Mesodermal cell (in vitro differentiated cells): Measurements from ENCODE around the gene OR52E5.

Source experiments
- H3K27ac ChIP-seq: 2 replicates; pipeline ENCODE4 v1.7.0; 2013; ENCODE audit warnings: mild to moderate bottlenecking, low read depth, low read length, moderate library complexity; ENCODE audit not compliant: severe bottlenecking
- H3K36me3 ChIP-seq: 2 replicates; pipeline ENCODE4 v1.7.1; 2013; ENCODE audit warnings: mild to moderate bottlenecking, low read length, moderate library complexity; ENCODE audit not compliant: control insufficient read depth, insufficient read depth
- H3K4me1 ChIP-seq: one replicate; pipeline ENCODE4 v1.7.1; 2013; ENCODE audit warnings: mild to moderate bottlenecking, low read length; ENCODE audit not compliant: insufficient read depth, control insufficient read depth, poor library complexity, severe bottlenecking
- H3K4me3 ChIP-seq: 2 replicates; pipeline ENCODE4 v1.7.0; 2013; ENCODE audit warnings: low read length, control low read depth, mild to moderate bottlenecking; ENCODE audit not compliant: insufficient read depth, poor library complexity, severe bottlenecking; ENCODE audit errors: extremely low read depth
- H3K9me3 ChIP-seq: 2 replicates; pipeline ENCODE4 v1.7.1; 2013; ENCODE audit warnings: mild to moderate bottlenecking, low read length, moderate library complexity; ENCODE audit not compliant: control insufficient read depth
- whole genome bisulfite sequencing, 2 experiments: methylation state at CpG; one replicate each; pipeline ENCODE4 v1.1.5; 2013; ENCODE audit warnings: missing lambda C conversion rate in 2 of 2; ENCODE audit not compliant: insufficient coverage in 2 of 2; 5-methylcytosine and 5-hydroxymethylcytosine counted together

The OR52E5 gene

GRCh38 chr11:5932671-5933070, 39.7 kb downstream of the OR52E5 start:
- H3K27ac ChIP-seq, result no peak overlapping the region
- no peaks in the 10 kb centered on the region for H3K4me1 ChIP-seq
- 89 to 96% methylated on average over 7 to 9 of the region's 11 CpGs for WGBS, 2 experiments
- H3K36me3 ChIP-seq, result no peaks in the 10 kb centered on the region
- no peak overlapping the region for H3K4me3 ChIP-seq
- peaks cover 8% of the 10 kb centered on the region for H3K9me3 ChIP-seq

DNA sequence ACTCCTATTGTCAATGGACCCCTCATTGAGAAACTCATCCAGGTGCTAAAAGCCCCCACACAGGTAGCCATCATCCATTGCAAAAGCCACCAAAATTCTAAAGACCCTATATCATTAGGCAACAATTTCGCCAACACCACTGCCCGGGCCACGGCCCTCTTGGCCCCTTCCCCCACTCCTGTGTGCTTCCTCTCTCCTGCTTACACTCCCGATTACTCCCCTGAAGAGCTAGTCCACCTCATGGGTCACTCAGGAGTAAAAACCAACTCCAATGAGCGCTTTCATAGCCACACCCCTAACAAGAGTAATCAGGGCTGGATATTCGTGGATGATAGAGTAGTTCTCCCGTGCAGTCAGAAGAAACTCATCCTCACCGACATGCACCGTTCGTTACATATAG, 40.1 kb downstream of the OR52E5 start:
- Histone ChIP-seq H3K27ac (no peak overlapping the region), H3K9me3 (peaks cover 8% of the 10 kb centered on the region), H3K4me1 (no peaks in the 10 kb centered on the region), H3K36me3 (no peaks in the 10 kb centered on the region), H3K4me3 (no peak overlapping the region)
- 94 to 97% methylated on average over 6 to 9 of the region's 10 CpGs for WGBS, 2 experiments

GRCh38 chr11:5937868-5938602, 45.0 kb downstream of the OR52E5 start:
- no peaks in the 10 kb centered on the region for H3K36me3 ChIP-seq
- H3K9me3 ChIP-seq, result no peaks in the 10 kb centered on the region
- H3K27ac ChIP-seq, result no peak overlapping the region
- H3K4me1 ChIP-seq, result no peaks in the 10 kb centered on the region
- WGBS, 2 experiments, result 89 to 91% methylated on average over 27 to 35 of the region's 39 CpGs
- H3K4me3 ChIP-seq, result no peak overlapping the region

- Histone ChIP-seq H3K9me3 (no peaks in the 10 kb centered on the region), H3K4me1 (no peaks in the 10 kb centered on the region), H3K4me3 (no peak overlapping the region), H3K27ac (no peak overlapping the region), H3K36me3 (no peaks in the 10 kb centered on the region)
- 94% methylated on average over 15 to 21 of the region's 21 CpGs for WGBS, 2 experiments
These were observed 45.6 kb downstream of the OR52E5 start for GRCh38 chr11:5938603-5938965.

GRCh38 chr11:5940748-5941147, 47.7 kb downstream of the OR52E5 start:
- Histone ChIP-seq H3K36me3 (no peaks in the 10 kb centered on the region), H3K4me1 (no peaks in the 10 kb centered on the region), H3K27ac (no peak overlapping the region), H3K9me3 (no peaks in the 10 kb centered on the region), H3K4me3 (no peak overlapping the region)
- 92% methylated on average over 2 of the region's 2 CpGs; no CpG with 5 or more reads in 1 of the 2 experiments for WGBS, 2 experiments

- 80 to 94% methylated on average over 1 to 2 of the region's 3 CpGs for WGBS, 2 experiments
These were observed 48.9 kb downstream of the OR52E5 start, which contains the start of gene OR56A3 for GRCh38 chr11:5941951-5942350. OR56A3 (plus strand) TSS chr11:5942251; CDS start chr11:5947347, 5,096 bp downstream.

More at GRCh38 chr11:5941951-5942350, 48.9 kb downstream of the OR52E5 start, which contains the start of gene OR56A3:
- Histone ChIP-seq H3K4me1 (no peaks in the 10 kb centered on the region), H3K27ac (no peak within 1 kb of the TSS), H3K4me3 (no peak within 1 kb of the TSS), H3K36me3 (no peaks in the 10 kb centered on the region), H3K9me3 (no peaks in the 10 kb centered on the region)
